HepG2 (cell line): Measurements from ENCODE around the gene RNU6-8. TPM values are rescaled to one million over a fixed set of nuclear protein-coding genes. Genes with fewer than 3 reads are reported as not detected.

ENCODE experiments used
- AGO2 ChIP-seq: fragments of 200-400 bp; formaldehyde crosslinking; optimal IDR thresholded peaks from 2 replicates; pipeline ENCODE3; 2017; ENCODE audit warnings: mild to moderate bottlenecking, low read depth, low read length, moderate library complexity
- ELF4 ChIP-seq: sonication (generic); formaldehyde crosslinking; IDR thresholded peaks from 2 replicates; pipeline ENCODE4 v1.5.0; 2020; ENCODE audit warnings: missing genetic modification reagents, mild to moderate bottlenecking, moderate library complexity, borderline replicate concordance
- GABPA ChIP-seq, 2 experiments: IDR thresholded peaks; 2 replicates each; pipeline ENCODE4 v1.6.1; 2011 to 2016; ENCODE audit warnings: low read depth in 2 of 2, low read length in 1 of 2, missing biosample characterization in 1 of 2, missing genetic modification characterization in 1 of 2
- HDAC1 ChIP-seq: sonication (generic); formaldehyde crosslinking; IDR thresholded peaks from 2 replicates; pipeline ENCODE4 v1.5.1; 2020; ENCODE audit warnings: mild to moderate bottlenecking, missing genetic modification reagents
- IRX3 ChIP-seq: sonication (generic); formaldehyde crosslinking; IDR thresholded peaks from 2 replicates; pipeline ENCODE4 v1.8.1; 2023; ENCODE audit warnings: mild to moderate bottlenecking, low read depth, missing genetic modification reagents, borderline replicate concordance
- ISX ChIP-seq: sonication (generic); formaldehyde crosslinking; conservative IDR thresholded peaks from 2 replicates; pipeline ENCODE4 v1.5.0; 2020; ENCODE audit warnings: missing genetic modification reagents
- NFKBIZ ChIP-seq: IDR thresholded peaks from 2 replicates; pipeline ENCODE4 v1.6.1; 2018; ENCODE audit warnings: missing genetic modification reagents, missing compliant biosample characterization
- NFYB ChIP-seq: sonication (generic); formaldehyde crosslinking; IDR thresholded peaks from 2 replicates; pipeline ENCODE4 v1.4.0; 2020; ENCODE audit warnings: missing genetic modification reagents
- REPIN1 ChIP-seq: sonication (generic); formaldehyde crosslinking; IDR thresholded peaks from 2 replicates; pipeline ENCODE4 v1.8.0; 2022; ENCODE audit warnings: missing genetic modification reagents, low read depth, mild to moderate bottlenecking, borderline replicate concordance
- SRSF1 ChIP-seq: fragments of 200-400 bp; formaldehyde crosslinking; optimal IDR thresholded peaks from 2 replicates; pipeline ENCODE3; 2017; ENCODE audit warnings: mild to moderate bottlenecking, low read depth, low read length, moderate library complexity
- TARDBP ChIP-seq: sonication (generic); formaldehyde crosslinking; IDR thresholded peaks from 2 replicates; pipeline ENCODE4 v1.8.0; 2022; ENCODE audit warnings: mild to moderate bottlenecking, missing genetic modification reagents
- TGIF2 ChIP-seq: IDR thresholded peaks from 2 replicates; pipeline ENCODE4 v1.6.1; 2016; ENCODE audit warnings: control low read depth, missing compliant biosample characterization
- XRCC5 ChIP-seq: fragments of 200-400 bp; formaldehyde crosslinking; optimal IDR thresholded peaks from 2 replicates; pipeline ENCODE3; 2017; ENCODE audit warnings: mild to moderate bottlenecking, low read length
- ZNF124 ChIP-seq: sonication (generic); formaldehyde crosslinking; IDR thresholded peaks from 2 replicates; pipeline ENCODE4 v1.4.0; 2020; ENCODE audit warnings: missing genetic modification reagents
- ZNF33B ChIP-seq: sonication (generic); formaldehyde crosslinking; IDR thresholded peaks from 2 replicates; pipeline ENCODE4 v1.5.1; 2020; ENCODE audit warnings: mild to moderate bottlenecking, missing genetic modification reagents
- ZNF549 ChIP-seq: sonication (generic); formaldehyde crosslinking; IDR thresholded peaks from 2 replicates; pipeline ENCODE4 v1.5.0; 2020; ENCODE audit warnings: missing genetic modification reagents
- ZNF552 ChIP-seq: sonication (generic); formaldehyde crosslinking; IDR thresholded peaks from 2 replicates; pipeline ENCODE4 v1.9.0; 2022; ENCODE audit warnings: missing genetic modification reagents, mild to moderate bottlenecking, borderline replicate concordance
- ZNF605 ChIP-seq: sonication (generic); formaldehyde crosslinking; IDR thresholded peaks from 2 replicates; pipeline ENCODE4 v1.8.0; 2022; ENCODE audit warnings: mild to moderate bottlenecking, missing genetic modification reagents
- ZNF607 ChIP-seq: sonication (generic); formaldehyde crosslinking; IDR thresholded peaks from 2 replicates; pipeline ENCODE4 v1.5.1; 2020; ENCODE audit warnings: missing genetic modification reagents, mild to moderate bottlenecking, borderline replicate concordance
- ZNF709 ChIP-seq: sonication (generic); formaldehyde crosslinking; IDR thresholded peaks from 2 replicates; pipeline ENCODE4 v1.5.0; 2020; ENCODE audit warnings: mild to moderate bottlenecking, missing genetic modification reagents
- ZNF766 ChIP-seq: sonication (generic); formaldehyde crosslinking; IDR thresholded peaks from 2 replicates; pipeline ENCODE4 v1.5.0; 2020; ENCODE audit warnings: missing genetic modification reagents, borderline replicate concordance
- polyA plus RNA-seq, 8 experiments: library from polyadenylated mRNA; depleted of rRNA in 3 of 8; stranded (reverse) in 7 of 8; unstranded in 1 of 8; fragments of >200 nt; fragmentation: Illumina TruSeq in 4 of 8; extraction: Trizol in 4 of 8; gene quantifications; 2 replicates each; pipeline versions ENCODE4 v1.2.1 to v1.2.3, GENCODE V29; 2011 to 2016; ENCODE audit warnings: low read depth in 4 of 8, missing spikeins in 1 of 8, mixed read lengths in 1 of 8; ENCODE audit not compliant: insufficient read depth in 1 of 8
- total RNA-seq, 5 experiments: library from RNA; depleted of rRNA; stranded (reverse); fragments of >200 nt; fragmentation: Illumina TruSeq; extraction: Trizol; gene quantifications; 2 replicates each; pipeline ENCODE4 v1.2.3, GENCODE V29; 2016; ENCODE audit warnings: low read depth in 1 of 5
- TF ChIP-seq, protein P1 (sequence below): sonication (generic); formaldehyde crosslinking; IDR thresholded peaks from 2 replicates; pipeline ENCODE4 v1.5.1; 2020; ENCODE audit warnings: mild to moderate bottlenecking, moderate library complexity, missing genetic modification reagents
- TF ChIP-seq, protein P2 (sequence below): sonication (generic); formaldehyde crosslinking; IDR thresholded peaks from 2 replicates; pipeline ENCODE4 v1.4.0; 2020; ENCODE audit warnings: missing genetic modification reagents
- TF ChIP-seq, protein P3 (sequence below): IDR thresholded peaks from 2 replicates; pipeline ENCODE4 v1.6.1; 2018; ENCODE audit warnings: missing genetic modification reagents

RNU6-8 gene
- total and polyA plus RNA-seq, 2 of the 13 experiments (the other 11 are each of a cell fraction or from before 2014, with no cell fraction given), result under 0.01 TPM; not detected in 1

DNA sequence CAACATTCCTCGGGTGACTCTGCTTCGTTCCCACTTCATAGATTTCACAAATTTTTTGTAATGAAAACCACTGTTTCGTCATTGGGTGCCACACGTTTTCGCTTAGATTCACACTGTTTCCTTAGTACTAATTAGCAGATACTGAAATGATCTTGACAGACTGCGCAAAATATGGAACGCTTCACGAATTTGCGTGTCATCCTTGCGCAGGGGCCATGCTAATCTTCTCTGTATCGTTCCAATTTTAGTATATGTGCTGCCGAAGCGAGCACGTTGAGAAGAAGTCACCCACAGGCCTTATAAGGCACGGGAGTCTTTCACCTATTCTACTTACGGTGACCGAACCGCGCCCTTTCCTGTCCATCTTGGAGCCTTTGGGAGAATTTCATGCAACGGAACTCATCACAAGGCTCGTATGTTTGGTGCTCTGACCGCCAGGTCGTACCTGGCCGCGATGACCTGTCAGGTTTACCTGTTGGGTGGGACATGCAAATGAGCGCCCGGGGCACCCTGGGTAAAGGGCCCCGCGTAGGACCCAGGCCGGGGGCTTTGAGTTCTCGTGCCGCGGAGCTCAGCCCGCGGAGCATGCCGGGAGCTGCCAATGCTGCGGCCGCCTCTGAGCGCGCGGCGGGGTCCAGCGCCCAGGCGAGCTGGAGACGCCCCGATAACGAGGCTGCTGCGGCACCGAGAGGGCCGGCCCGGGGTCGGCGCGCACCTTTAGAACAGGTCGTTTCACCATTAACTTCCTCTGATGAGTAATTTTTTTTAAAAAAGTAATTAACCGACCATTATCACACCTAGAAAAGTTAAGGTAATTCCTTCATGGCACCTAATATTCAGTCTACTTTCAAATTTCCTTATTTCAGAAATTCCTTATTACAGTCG, at the start of gene RNU6-8 (continued):
- TF ChIP-seq ELF4 (peak; percentile 87; the same call in 1 of the 2 replicates), ZNF124 (CRISPR knock-in tag) (peak; percentile 93), ZNF549 (CRISPR knock-in tag) (no peak; the same call in 1 of the 2 replicates), SRSF1 (peak; percentile 49), ZNF766 (CRISPR knock-in tag) (peak; percentile 97), IRX3 (CRISPR knock-in tag) (peak; percentile 94; the same call in 1 of the 2 replicates), TARDBP (CRISPR knock-in tag) (peak; percentile 95), ZNF33B (CRISPR knock-in tag) (peak; percentile 51; the same call in 1 of the 2 replicates), XRCC5 (peak; percentile 96), ZNF552 (CRISPR knock-in tag) (peak; percentile 75), NFKBIZ (CRISPR knock-in tag) (peak; percentile 81), TGIF2 (CRISPR knock-in tag) (peak; percentile 80), ZNF607 (peak; percentile 99), ISX (peak; percentile 97), GABPA (IDR thresholded peaks at IDR 0.05; ENCODE audit: low read depth, low read length) (no peak), GABPA (CRISPR knock-in tag; IDR thresholded peaks at IDR 0.05; ENCODE audit: low read depth) (no peak), ZNF709 (CRISPR knock-in tag) (peak; percentile 98), NFYB (CRISPR knock-in tag) (peak; percentile 58), AGO2 (peak; percentile 25), ZNF605 (CRISPR knock-in tag) (peak; percentile 94), HDAC1 (CRISPR knock-in tag) (peak; percentile 94), REPIN1 (CRISPR knock-in tag) (peak; percentile 100)
- TF ChIP-seq, protein P1, sequence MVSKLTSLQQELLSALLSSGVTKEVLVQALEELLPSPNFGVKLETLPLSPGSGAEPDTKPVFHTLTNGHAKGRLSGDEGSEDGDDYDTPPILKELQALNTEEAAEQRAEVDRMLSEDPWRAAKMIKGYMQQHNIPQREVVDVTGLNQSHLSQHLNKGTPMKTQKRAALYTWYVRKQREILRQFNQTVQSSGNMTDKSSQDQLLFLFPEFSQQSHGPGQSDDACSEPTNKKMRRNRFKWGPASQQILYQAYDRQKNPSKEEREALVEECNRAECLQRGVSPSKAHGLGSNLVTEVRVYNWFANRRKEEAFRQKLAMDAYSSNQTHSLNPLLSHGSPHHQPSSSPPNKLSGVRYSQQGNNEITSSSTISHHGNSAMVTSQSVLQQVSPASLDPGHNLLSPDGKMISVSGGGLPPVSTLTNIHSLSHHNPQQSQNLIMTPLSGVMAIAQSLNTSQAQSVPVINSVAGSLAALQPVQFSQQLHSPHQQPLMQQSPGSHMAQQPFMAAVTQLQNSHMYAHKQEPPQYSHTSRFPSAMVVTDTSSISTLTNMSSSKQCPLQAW (CRISPR knock-in tag), result peak; percentile 91
- TF ChIP-seq, protein P2, sequence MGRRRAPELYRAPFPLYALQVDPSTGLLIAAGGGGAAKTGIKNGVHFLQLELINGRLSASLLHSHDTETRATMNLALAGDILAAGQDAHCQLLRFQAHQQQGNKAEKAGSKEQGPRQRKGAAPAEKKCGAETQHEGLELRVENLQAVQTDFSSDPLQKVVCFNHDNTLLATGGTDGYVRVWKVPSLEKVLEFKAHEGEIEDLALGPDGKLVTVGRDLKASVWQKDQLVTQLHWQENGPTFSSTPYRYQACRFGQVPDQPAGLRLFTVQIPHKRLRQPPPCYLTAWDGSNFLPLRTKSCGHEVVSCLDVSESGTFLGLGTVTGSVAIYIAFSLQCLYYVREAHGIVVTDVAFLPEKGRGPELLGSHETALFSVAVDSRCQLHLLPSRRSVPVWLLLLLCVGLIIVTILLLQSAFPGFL (CRISPR knock-in tag), result no peak; the same call in 1 of the 2 replicates
- TF ChIP-seq, protein P3, sequence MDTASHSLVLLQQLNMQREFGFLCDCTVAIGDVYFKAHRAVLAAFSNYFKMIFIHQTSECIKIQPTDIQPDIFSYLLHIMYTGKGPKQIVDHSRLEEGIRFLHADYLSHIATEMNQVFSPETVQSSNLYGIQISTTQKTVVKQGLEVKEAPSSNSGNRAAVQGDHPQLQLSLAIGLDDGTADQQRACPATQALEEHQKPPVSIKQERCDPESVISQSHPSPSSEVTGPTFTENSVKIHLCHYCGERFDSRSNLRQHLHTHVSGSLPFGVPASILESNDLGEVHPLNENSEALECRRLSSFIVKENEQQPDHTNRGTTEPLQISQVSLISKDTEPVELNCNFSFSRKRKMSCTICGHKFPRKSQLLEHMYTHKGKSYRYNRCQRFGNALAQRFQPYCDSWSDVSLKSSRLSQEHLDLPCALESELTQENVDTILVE (CRISPR knock-in tag), result peak; percentile 96
